Activated B cell treated with CpG ODN at 0.5 μM for 24 hours (primary cell): Measurements from ENCODE around the gene EPN3. TPM values are rescaled to one million over a fixed set of nuclear protein-coding genes. Genes with fewer than 3 reads are reported as not detected.

Experiments
- ATAC-seq: fragments of 200-7000 bp; cut with Tn5 transposase; one replicate; pipeline ENCODE4 v1.10.0; 2021; ENCODE audit warnings: low read depth, mild to moderate bottlenecking, moderate library complexity
- CTCF ChIA-PET: fragments of 350-600 bp; sonication (Branson Sonifier 250); formaldehyde crosslinking; loops from one replicate; lab custom pipeline; 2021; ENCODE audit warnings: antibody characterized with exemption; lab: Charles Lee
- POLR2A ChIA-PET: fragments of 350-600 bp; sonication (Branson Sonifier 250); formaldehyde crosslinking; loops from one replicate; lab custom pipeline; 2021; ENCODE audit warnings: antibody characterized with exemption; lab: Charles Lee
- DNase-seq: peaks from one replicate; pipeline ENCODE4 v3.0.0; 2022
- H3K27ac Mint-ChIP-seq: one replicate; pipeline ENCODE4 v1.8.0; 2020; ENCODE audit warnings: mixed read lengths
- H3K27me3 Mint-ChIP-seq: one replicate; pipeline ENCODE4 v1.8.0; 2021; ENCODE audit warnings: mixed read lengths
- H3K36me3 Mint-ChIP-seq: one replicate; pipeline ENCODE4 v1.8.0; 2021; ENCODE audit warnings: low read depth, mixed read lengths
- H3K4me1 Mint-ChIP-seq: one replicate; pipeline ENCODE4 v1.8.0; 2021; ENCODE audit warnings: mixed read lengths
- H3K4me3 Mint-ChIP-seq: one replicate; pipeline ENCODE4 v1.8.0; 2020; ENCODE audit warnings: mild to moderate bottlenecking, mixed read lengths
- H3K9me3 Mint-ChIP-seq: one replicate; pipeline ENCODE4 v1.8.0; 2020; ENCODE audit warnings: mixed read lengths
- CTCF ChIP-seq: fragments of 200-600 bp; IDR thresholded peaks from one replicate; pipeline ENCODE4 v1.8.0; 2022; ENCODE audit warnings: antibody characterized with exemption, mild to moderate bottlenecking
- intact Hi-C: fragments of 100-400 bp; cut with micrococcal nuclease; formaldehyde crosslinking; loops from one replicate; pipeline ENCODE4 v1.15.1; 2024
- total RNA-seq: library from RNA; stranded (reverse); gene quantifications from 2 replicates; pipeline ENCODE4 v1.2.3, GENCODE V29; 2022

EPN3 gene
- total RNA-seq, 1 donor from 2014 or later: not detected

DNA sequence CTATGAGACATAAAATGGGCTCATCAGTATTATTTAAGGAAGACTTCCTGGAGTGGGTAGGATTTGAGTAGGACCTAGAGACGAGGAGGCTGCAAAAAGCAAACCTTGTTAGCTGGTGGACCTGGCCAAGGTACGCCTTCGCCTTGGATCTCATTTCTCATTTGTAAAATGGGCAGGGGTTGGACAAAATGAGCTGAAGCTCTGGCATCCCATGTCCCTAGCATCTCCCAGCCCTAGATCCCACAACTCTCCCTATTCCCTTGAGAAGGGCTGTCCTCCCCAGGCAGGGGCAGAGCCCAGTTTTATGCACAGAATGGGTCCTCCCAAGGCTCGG, 14.1 kb downstream of the EPN3 start:
- DNase-seq: no peak
- no peak for TF ChIP-seq CTCF
- ATAC-seq: no peak
- ChIA-PET POLR2A (interaction anchor here (0.5 to 0.9 kb wide), 3 partner anchors 293 to 407 kb away, joined by 3 to 4 read pairs (median 4); no protein-coding TSS in a partner anchor), CTCF (interaction anchor here (0.5 to 1.8 kb wide), 5 partner anchors 13 to 410 kb away, joined by 3 to 4 read pairs (median 4); partner anchors contain the start of gene CACNA1G)
- Mint-ChIP-seq H3K9me3 (no peaks in the 10 kb centered on the region), H3K4me1 (peaks cover 21% of the 10 kb centered on the region), H3K4me3 (peak overlapping the region; percentile 85), H3K27me3 (peaks cover 7% of the 10 kb centered on the region), H3K36me3 (peaks cover 7% of the 10 kb centered on the region), H3K27ac (peak overlapping the region; percentile 35)
- intact Hi-C loops: loop anchor here (1.0 to 10.0 kb wide), 8 partner anchors 14 to 607 kb away; partner anchors contain the start of genes CACNA1G and NME1

DNA sequence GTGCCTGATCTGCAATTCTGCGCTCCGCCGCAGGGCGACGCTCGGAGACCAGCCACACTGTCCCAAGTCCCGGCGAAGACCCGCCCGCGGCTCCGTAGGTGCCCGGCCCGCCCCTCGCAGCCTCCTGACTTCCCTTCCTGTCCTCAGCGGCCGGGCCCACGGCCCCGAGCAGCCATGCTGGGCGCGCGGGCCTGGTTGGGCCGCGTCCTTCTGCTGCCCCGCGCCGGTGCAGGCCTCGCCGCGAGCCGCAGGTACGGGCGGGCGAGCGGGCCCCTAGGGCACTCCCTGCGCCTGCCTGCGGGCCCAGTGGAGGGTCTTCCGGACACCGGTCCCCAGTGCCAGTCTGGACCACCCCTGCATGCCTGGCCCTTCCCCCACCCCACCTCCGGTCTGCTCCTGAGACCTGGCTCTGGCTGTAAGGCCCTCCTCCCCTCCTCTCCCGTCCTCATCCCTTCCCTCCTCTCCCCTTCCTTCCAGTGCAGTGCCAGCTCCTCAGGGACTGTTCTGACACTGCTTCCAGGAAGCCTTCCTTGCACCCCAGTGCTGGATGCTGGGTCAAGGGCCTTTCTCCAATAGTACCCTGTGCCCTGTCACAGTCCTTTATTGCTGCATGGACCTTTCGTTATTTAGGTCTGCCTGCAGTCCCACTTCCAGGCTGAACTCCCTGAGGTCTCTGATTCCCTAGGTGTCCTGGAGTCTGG, 14.7 kb downstream of the EPN3 start, which contains the start of gene SPATA20:
SPATA20 (plus strand) TSS at position 140 of the 701 bp plus-strand sequence; CDS start at position 175, 35 bp downstream.
- ATAC-seq (peak; percentile 89), DNase-seq (peak; percentile 81)
- peak within 1 kb of the TSS; percentile 66 for H3K27ac Mint-ChIP-seq
- peaks cover 7% of the 10 kb centered on the region for H3K27me3 Mint-ChIP-seq
- ChIA-PET POLR2A (interaction anchor here (0.6 to 0.9 kb wide), 4 partner anchors 230 to 708 kb away, joined by 3 to 4 read pairs (median 3); no protein-coding TSS in a partner anchor), CTCF (interaction anchor here (0.7 to 1.1 kb wide), 2 partner anchors 13 to 79 kb away, joined by 4 read pairs; partner anchors contain the start of gene CACNA1G)
- no peak for TF ChIP-seq CTCF
- peaks cover 7% of the 10 kb centered on the region for H3K36me3 Mint-ChIP-seq
- intact Hi-C loops: loop anchor here (1.0 to 10.0 kb wide), 8 partner anchors 13 to 606 kb away; partner anchors contain the start of genes CACNA1G and NME1
- H3K4me1 Mint-ChIP-seq: peaks cover 21% of the 10 kb centered on the region
- peak within 1 kb of the TSS; percentile 85 for H3K4me3 Mint-ChIP-seq
- no peaks in the 10 kb centered on the region for H3K9me3 Mint-ChIP-seq

- intact Hi-C loops: loop anchor here (1.0 to 10.0 kb wide), 8 partner anchors 13 to 606 kb away; partner anchors contain the start of genes CACNA1G and NME1
- Mint-ChIP-seq H3K36me3 (peaks cover 7% of the 10 kb centered on the region), H3K4me1 (peaks cover 16% of the 10 kb centered on the region), H3K27me3 (peaks cover 7% of the 10 kb centered on the region), H3K9me3 (no peaks in the 10 kb centered on the region), H3K4me3 (peak overlapping the region; percentile 85), H3K27ac (peak overlapping the region; percentile 66)
- ATAC-seq (no peak), DNase-seq (no peak)
- TF ChIP-seq CTCF: no peak
- POLR2A ChIA-PET: interaction anchor here (0.6 kb wide), 3 partner anchors 229 to 708 kb away, joined by 3 read pairs; no protein-coding TSS in a partner anchor
- CTCF ChIA-PET: no interaction called here
These were observed 15.2 kb downstream of the EPN3 start for GRCh38 chr17:50547736-50548083.

DNA sequence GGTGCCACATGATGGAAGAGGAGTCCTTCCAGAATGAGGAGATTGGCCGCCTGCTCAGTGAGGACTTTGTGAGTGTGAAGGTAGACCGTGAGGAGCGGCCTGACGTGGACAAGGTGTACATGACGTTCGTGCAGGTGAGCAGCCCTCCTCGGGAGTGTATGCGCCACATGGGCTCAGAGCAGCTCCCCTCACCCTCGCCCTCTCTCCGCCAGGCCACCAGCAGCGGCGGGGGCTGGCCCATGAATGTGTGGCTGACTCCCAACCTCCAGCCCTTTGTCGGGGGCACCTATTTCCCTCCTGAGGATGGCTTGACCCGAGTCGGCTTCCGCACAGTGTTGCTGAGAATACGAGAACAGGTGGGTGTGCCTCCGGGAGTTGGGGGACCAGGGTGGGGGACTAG, 16.3 kb downstream of the EPN3 start:
- ChIA-PET CTCF (interaction anchor here (1.6 kb wide), 1 partner anchor 77 kb away, joined by 7 read pairs; no protein-coding TSS in a partner anchor), POLR2A (interaction anchor here (0.7 kb wide), 1 partner anchor 11 kb away, joined by 3 read pairs; the partner anchor contains the start of gene CACNA1G)
- no peak for ATAC-seq
- Mint-ChIP-seq H3K36me3 (peaks cover 7% of the 10 kb centered on the region), H3K9me3 (no peaks in the 10 kb centered on the region), H3K27me3 (peaks cover 5% of the 10 kb centered on the region), H3K27ac (no peak overlapping the region), H3K4me1 (peaks cover 14% of the 10 kb centered on the region), H3K4me3 (no peak overlapping the region)
- no peak for DNase-seq
- TF ChIP-seq CTCF: no peak
- intact Hi-C loops: loop anchor here (10.0 kb wide), 1 partner anchor 506 kb away; no protein-coding TSS in a partner anchor
